C4-2B (cell line): Measurements from ENCODE around the gene NFATC2.
"Not testable (repeated sequence)": the region's sequence is repeated elsewhere in the genome, so short reads cannot be mapped to it uniquely, and the experiment has no call there.

ENCODE experiments used
- H3K27ac ChIP-seq: fragments of 450-650 bp; 2 replicates; pipeline ENCODE4 v1.5.1; 2017
- ZFX ChIP-seq: fragments of 450-650 bp; IDR thresholded peaks from 2 replicates; pipeline ENCODE4 v1.6.1; 2017
- TF ChIP-seq, protein P1 (sequence below): fragments of 450-650 bp; conservative IDR thresholded peaks from 2 replicates; pipeline ENCODE4 v1.5.1; 2017; ENCODE audit warnings: mild to moderate bottlenecking

NFATC2 gene

DNA sequence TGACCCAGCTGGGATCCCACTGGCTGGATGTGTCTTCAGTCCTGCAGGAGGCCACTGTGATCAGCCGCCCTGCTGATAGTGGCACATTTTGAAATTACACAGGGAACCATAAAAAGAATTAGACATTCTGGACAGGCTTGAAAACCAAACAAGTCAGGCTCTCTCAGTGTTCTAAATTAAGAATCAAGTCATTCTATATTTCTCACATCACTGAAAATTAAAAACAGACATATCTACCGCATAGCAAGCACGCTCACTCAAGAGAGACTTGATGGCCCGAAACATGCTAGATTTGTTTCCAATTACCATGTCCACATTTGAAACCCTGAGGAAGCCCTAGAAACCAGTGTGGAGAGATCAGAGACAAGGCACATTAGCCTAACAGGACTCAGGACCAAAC, 57.7 kb downstream of the NFATC2 start:
- TF ChIP-seq ZFX: no peak
- TF ChIP-seq, protein P1, sequence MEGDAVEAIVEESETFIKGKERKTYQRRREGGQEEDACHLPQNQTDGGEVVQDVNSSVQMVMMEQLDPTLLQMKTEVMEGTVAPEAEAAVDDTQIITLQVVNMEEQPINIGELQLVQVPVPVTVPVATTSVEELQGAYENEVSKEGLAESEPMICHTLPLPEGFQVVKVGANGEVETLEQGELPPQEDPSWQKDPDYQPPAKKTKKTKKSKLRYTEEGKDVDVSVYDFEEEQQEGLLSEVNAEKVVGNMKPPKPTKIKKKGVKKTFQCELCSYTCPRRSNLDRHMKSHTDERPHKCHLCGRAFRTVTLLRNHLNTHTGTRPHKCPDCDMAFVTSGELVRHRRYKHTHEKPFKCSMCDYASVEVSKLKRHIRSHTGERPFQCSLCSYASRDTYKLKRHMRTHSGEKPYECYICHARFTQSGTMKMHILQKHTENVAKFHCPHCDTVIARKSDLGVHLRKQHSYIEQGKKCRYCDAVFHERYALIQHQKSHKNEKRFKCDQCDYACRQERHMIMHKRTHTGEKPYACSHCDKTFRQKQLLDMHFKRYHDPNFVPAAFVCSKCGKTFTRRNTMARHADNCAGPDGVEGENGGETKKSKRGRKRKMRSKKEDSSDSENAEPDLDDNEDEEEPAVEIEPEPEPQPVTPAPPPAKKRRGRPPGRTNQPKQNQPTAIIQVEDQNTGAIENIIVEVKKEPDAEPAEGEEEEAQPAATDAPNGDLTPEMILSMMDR: no peak
- no peak overlapping the region for H3K27ac ChIP-seq

DNA sequence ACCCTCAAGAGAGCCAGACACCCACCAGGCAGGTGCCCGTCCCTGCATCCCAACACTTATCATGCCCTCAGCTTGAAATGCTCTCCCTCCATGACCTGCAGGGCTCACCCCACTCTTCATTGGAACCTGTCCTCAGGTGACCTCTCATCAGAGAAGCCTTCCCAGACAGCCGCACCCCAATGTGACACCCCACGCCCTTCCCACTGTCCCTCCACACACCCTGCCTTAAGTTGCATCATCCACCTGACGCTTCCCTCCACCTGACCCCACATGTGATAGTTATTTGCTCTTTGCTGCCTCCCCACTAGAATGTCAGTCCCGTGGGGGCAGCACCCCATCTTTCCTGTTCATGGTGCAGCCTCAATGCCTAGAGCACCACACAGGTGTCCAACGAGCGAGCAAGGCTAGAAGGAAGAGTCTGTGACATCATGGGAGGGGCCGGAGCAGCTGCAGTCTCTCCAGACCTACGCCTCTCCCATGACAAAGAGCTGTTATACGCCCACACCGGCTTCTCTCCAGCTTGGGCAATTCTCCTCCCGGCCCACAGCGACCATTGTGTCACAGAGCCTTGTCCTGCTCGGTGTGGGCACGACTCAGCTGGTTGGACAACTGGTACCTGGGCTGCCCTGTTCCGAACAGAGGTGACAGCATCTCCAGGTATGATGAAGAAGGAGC, 58.2 kb downstream of the NFATC2 start:
- no peak overlapping the region for H3K27ac ChIP-seq

DNA sequence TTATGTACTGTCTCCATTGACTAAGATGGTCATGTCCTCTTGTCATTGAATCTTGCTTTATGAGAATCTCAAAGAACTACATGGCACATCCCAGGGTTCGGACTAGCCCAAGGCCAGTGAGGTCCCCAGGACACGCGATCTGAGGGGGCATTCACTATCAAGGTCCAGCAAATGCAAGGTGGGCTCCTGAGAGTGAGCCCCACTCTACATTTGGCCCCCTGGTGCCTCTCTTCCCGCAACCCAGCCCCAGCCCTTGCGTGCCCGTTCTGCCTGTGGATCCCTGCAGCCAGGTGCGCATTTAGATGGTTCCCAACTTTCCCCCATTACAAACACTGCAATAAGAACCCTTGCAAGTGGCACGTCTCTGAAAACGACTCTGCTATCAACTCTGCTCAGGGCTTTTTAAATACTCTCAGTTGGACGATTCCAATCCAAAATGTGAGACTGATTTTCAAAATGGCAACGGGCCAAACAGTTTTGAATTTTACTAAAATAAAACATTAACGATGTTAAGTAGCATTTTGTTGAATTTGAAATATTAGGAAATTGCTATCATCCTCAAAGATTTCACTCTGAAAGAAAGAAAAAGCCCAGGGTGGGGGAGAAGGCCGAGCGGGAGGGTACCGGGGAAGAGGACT, 59.6 kb downstream of the NFATC2 start:
- no peak overlapping the region for H3K27ac ChIP-seq
- TF ChIP-seq, protein P1: no peak
- TF ChIP-seq ZFX: no peak

More for the DNA sequence above, 58.2 kb downstream of the NFATC2 start:
- TF ChIP-seq, protein P1: no peak
- no peak for TF ChIP-seq ZFX

DNA sequence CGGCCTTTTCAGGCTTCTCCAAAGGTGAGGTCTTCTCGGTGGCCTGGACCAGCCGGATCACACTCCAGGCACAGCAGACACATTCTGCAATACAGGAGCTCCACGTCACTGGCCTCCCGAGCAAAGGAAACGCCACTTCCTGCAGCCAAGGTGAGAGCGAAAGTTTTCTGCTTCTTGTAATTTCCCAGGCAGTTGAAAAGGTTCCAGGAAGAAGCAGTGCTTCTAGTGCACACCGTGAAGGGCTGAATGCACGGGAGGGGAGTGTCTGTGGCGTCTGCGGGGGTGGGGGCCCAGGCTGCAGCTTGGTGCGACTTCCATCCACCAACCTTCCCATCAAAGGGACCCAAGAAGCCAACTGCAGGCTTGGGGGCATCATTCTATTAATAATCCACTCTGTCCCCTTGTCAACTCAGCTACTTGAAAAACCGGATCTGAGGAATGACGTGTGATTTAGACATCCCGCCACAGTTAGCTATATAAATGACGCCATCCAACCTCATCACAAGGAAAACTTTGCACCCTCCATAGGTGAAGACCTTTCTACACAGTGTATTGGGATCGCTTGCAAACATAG, 61.1 kb downstream of the NFATC2 start:
- TF ChIP-seq, protein P1: no peak
- no peak for TF ChIP-seq ZFX
- H3K27ac ChIP-seq: no peak overlapping the region

DNA sequence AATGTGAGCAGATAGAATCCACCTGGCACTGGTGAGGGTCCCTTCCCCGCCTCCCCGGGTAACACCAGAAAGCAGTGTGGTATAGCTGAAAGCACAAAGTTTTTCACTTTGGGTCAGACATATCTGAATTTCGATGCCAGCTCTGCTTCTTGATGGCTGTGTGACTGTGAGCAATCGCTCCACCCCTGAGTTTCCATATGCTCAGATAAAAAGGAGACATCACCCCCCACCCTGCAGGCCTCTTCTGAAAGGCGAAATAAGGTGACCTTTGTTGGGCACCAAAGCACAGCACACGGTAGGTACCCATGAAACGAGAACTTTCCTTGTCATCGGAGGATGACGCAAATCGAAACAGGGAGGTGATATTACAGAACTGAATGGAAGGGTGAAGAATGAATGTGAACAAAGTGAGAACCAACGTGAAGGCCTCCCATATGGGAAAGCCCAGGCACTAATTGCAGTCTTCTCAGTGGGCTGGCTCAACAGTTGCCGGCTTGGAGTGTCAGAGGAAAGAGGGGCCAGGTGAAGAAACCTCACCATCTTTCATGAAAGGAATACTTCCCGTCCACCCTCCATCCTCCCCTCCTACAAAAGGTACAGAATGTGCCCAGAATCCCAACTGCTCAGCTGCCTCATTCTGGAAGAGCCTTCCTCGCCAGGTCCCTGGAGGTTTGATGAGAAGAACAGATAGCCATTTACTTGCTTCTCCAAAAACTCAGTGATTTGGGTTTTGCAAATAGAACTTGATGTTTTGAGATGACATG, 61.8 kb downstream of the NFATC2 start:
- no peak overlapping the region for H3K27ac ChIP-seq
- TF ChIP-seq, protein P1: no peak
- TF ChIP-seq ZFX: no peak

DNA sequence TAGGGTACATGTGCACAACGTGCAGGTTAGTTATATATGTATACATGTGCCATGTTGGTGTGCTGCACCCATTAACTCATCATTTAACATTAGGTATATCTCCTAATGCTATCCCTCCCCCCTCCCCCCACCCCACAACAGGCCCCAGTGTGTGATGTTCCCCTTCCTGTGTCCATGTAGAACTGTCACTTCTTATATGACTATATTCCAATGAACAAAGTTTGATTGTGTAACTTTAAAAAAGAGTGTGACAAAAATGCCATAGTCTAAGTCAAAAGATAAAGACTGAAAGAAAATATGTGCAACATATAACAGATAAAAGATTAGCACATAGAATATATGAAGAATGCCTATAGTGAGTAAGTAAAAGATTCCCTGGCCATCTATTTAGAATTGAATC, 66.4 kb downstream of the NFATC2 start:
- H3K27ac ChIP-seq: not testable (repeated sequence)

DNA sequence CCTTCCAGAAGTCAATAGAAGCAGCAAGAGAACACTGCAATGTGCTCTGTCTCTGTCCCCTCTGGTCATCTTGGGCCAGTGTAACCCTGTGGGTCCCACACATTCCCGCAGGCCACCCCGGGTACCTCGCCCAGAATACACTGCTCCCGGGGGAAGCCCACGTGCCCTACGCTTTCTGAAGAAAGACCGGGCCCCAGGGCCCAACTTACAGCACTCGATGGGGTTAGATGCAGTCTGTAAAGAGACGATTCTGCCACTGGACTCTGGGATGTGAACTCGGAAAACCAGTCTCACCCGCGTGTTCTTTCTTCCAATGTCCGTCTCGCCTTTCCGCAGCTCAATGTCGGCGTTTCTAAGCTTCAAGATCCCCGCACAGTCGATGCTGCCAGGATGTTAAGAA, 68.7 kb downstream of the NFATC2 start:
- TF ChIP-seq ZFX: no peak
- TF ChIP-seq, protein P1: no peak
- no peak overlapping the region for H3K27ac ChIP-seq
